Activated CD4-positive, CD25-positive, alpha-beta regulatory T cell treated with anti-CD3 and anti-CD28 coated beads, Interleukin-2, amount 50 U/mL, for 24 hours (primary cell): ENCODE data around the gene KCNN1.

ENCODE experiments used
- ATAC-seq, 2 donors: fragments of 150-1000 bp; cut with Tn5 transposase; one replicate each; pipeline ENCODE4 v1.10.0; 2021; ENCODE audit warnings: mild to moderate bottlenecking in 1 of 2, moderate library complexity in 1 of 2

KCNN1 gene

GRCh38 chr19:17947815-17948513, 18.9 kb upstream of the KCNN1 start:
- ATAC-seq = peak; percentile 68 to 70

- no peak for ATAC-seq
Observed at GRCh38 chr19:17948514-17948900, 18.4 kb upstream of the KCNN1 start.

GRCh38 chr19:17948931-17949930, 17.7 kb upstream of the KCNN1 start:
- no peak for ATAC-seq

DNA sequence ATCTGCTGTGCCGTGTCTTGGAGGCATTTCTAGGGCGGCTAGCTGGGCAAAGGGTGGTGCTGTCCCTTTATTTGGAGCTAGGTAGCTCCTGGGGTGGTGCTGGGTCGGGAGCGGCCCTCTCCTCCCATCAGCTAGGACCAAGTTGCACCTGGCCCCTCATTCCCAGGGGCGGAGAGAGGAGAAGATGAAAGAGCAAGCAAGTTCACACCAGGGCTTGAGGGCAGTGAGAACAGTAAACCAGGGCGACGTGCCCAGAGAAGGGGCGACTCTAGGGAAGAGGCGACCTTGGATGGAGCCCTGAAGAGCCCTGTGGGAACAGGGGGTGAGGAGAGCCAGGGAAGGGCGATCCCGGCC, 17.0 kb upstream of the KCNN1 start:
- ATAC-seq = no peak

DNA sequence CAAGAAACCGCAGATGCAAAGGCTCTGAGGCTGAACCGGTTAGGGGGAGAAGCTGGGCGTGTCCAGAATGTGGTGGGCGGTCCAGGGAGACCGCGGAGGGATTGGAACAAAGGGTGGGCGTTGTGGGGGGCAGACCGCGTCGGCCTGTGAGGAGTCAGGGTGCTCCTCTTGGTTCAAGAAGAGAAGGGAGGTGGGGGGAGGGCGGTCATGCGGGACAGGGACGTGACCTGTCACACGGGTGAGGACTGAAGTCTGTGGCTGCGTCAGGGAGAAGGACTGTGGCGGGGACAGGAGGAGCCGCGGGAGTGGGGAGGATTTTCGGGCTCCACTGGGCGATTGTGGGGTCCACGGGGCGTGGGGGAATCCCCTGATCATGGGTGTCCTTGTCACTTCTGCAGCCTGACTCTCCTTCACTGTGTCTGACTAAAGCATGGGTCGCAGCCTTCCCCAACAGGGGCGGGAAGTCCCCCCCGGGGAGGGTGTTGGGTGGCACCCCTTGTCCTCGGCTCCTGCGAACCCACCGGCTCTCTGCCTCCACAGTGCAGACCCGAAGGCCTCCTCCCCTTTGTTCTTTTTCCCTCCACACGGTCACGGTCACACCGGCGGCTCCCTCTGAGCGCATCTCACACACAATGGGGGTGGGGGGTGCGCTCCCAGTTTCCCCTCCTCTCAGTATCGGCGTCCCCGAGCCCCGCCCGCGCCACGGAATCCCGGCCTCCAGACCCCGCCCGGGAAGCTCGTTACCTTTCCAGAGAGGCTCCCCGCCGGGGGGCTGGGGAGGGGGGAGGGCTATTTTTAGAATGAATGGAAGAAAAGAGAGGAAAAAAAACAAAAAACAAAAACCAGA, 16.4 kb upstream of the KCNN1 start:
- peak in 1 of 2 donors; percentile 16 for ATAC-seq

- ATAC-seq = no peak
Observed at GRCh38 chr19:17951157-17951989, 15.5 kb upstream of the KCNN1 start.

DNA sequence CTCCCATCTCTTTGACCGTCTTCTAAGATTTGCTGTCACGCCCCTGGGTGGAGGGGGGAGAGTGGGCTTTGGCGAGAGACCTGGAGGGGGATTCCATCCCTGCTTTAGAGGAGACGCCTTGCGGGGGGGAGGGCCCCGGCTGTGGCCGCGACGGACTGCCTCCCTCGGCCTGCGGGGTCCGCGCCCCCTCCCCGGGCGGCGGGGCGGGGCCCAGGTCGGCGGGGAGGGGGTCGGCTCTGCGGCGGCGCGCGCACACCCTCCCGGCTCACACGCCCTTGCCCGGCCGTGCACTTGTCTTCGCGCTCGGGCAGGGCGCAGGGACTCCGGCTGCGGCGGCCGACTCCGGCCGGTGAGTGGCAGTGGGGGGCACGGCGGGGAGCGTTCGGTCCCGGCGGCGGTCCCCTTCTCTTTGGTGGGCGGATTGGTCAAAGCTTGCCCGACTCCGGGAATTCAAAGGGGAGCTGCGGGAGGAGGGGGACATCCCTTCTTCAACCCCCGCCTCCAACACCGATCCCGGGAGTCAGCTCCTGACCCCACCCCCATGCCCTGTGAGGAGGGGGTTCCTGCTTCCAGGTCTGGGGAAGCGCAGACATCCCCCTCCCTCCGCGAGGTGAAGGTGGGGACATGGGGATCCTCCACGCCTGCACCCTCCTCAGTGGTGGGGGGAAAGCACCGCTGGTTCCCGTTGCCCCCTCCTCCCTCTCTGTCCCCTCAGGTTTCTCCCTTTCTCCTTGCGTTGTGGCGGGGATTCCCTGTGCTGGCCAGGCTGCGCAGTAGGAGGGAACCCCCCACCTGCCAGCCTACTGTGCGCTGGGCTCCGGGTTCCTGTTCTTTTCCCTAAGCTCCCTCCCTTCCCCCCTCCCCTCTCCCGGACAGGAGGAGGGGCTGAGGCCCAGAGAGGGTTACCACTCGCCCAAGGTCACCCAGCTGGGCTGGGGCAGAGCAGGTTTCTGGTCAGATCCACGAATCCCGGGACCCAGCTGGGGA, 14.6 kb upstream of the KCNN1 start:
- no peak for ATAC-seq

- ATAC-seq = no peak
Observed at GRCh38 chr19:17953316-17953801, 13.5 kb upstream of the KCNN1 start.

- no peak for ATAC-seq
Observed at GRCh38 chr19:17953869-17954268, 13.0 kb upstream of the KCNN1 start.

DNA sequence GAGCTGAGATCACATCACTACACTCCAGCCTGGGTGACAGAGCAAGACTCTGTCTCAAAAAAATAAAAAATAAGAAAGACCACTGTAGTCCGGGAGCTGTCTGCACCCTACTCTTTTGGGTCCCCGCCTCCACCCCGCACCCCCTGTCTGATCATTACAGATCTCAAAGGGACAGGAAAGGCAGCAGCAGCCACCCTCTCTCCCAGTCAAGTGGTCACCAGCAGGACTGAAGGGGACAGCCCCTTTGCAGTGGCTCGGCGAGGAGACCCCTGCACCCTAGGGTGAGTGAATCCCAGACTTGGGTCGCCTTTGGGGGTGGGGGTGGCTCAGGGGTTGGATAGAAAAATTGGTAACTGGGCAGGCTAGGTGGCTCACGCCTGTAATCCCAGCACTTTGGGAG, 12.5 kb upstream of the KCNN1 start:
- no peak for ATAC-seq

DNA sequence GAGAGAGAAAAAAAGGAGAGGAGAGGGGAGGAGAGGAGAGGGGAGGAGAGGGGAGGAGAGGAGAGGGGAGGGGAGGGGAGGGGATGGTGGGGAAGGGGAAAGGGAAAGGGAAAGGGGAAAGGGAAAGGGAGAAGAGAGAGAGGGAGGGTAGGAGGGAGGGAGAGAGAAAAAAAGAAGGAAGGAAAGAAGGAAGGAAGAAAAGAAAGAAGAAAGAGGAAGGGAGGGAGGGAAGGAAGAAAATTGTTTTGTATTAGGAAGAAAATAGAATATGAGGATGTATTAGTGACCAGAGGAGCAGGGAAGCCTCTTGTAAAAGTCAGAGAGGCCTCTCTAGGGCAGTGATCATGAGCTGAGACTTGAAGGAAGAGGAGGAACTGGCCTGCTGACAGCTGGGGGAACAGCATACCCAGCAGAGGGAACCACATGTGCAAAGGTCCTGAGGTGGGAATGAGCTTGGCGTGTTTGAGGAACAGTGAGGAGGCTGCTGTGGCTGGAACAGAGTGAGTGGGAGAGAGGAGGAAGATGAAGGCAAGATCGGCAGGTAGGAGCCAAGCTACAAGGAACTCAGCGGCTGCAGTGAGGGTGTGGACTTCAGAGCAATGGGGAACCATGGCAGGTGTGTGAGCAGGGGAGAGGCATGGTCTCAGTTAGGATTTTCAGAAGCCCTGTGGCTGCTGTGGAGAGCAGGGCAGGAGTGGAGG, 9.6 kb upstream of the KCNN1 start:
- ATAC-seq = no peak

DNA sequence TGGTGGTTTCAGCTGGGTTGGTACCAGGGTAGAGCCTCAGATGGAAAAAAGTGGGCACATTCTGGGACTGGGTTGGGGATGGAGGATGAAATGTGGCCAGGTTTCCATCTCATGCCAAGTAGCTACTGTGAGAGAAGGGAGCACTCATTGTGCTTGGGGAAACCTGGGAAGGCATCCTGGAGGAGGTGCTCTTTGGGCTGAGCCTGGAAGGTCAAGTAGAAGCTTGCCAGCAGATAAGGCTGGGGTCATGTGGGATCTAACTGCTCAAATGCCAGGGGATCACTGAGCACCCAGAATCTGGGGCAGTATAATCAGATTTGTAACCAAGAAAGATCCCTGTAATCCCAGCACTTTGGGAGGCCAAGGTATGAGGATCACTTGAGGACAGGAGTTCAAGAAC, 9.0 kb upstream of the KCNN1 start:
- ATAC-seq = no peak

DNA sequence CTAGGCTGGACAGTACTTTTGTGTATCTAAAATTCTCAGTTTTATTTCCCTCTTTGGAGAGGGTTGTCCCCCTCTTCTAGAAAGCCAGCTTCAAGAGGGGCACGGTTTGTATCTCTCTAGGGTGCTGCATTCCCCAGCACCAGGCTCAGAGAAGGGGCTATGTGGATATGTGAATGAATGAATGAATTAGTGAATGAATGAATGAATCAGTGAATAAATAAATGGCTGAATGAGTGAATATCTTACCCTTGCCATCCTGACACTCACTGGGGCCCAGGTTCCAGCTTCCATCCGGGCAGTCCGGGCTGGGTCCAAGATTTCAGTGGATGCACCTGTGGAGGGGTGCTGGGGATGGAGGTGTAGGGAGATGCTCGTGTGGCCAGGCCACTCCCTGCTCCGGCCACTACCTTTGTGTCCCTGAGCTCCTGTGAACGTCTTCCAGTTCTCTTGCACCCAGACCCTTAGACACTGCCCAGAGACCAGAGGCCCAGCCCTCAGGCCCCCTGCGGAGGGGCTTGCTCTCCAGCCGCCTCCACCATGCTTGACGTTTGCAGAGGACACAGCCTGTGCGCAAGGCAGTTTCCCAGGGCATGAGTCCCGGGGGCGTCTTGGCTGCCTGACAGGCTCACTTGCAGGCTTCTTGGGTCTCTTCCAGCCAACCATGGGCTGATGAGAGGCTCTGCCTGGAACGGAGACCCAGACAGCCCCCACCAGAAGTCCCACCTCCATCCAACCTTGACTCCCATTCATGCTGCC, 2.8 kb upstream of the KCNN1 start:
- no peak for ATAC-seq

- ATAC-seq = no peak
Observed at GRCh38 chr19:17965370-17966128, 1.4 kb upstream of the KCNN1 start.

DNA sequence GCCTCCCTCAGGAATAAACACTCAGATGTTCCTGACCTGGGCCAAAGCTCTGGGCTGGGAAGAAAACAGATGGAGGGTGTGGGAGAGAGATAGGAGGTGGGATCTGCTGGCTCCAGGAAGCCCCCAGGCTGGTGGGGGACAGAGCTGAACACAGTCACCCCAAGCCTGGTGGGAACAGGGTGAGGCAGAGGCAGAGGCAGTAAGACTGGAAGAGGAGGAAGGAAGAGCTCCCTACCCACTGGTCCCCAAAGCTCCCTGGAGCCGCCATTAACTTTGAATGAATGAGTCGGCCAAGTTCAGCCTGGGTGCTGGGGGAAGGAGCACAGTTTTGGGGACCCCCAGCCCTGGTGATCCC, 801 bp upstream of the KCNN1 start:
- ATAC-seq = no peak

GRCh38 chr19:17967257-17968051, 547 bp downstream of the KCNN1 start:
- ATAC-seq = no peak

GRCh38 chr19:17968362-17968761, 1.5 kb downstream of the KCNN1 start:
- no peak for ATAC-seq
